ENCODE results near the gene XYLB.

Gene XYLB

DNA sequence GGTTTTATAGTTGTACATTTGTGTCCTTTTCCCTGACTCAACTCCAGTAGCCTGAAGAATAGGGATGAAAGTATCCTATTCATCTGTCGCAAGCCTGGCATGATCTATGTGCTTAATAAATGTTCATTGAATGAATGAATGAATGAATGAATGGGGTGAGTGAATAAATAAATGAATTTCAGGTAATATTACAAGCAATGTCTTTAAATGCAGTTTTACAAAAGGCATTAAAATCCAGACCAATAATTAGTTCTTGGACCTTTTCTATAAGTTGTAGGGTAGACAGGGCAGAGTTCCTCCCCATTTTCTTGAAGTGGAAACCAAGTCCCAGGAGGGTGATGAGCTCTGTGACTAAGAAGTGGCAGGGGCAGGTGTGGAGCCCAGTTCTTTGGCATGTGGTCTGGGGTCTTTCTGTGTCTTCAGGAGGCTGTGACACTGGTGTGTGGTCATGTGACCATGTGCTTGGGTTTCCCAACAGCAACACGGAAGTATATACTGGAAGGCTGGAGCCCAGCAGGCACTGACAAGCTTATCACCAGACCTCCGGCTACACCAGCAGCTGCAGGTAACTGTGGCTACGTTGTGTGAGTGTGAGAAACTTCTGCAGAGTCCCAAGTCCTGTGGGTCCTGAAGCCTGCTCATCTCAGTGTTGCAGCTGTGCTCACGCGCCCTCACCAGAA, 18.3 kb downstream of the XYLB start:
- no peak for DNase-seq (ENCODE audit: low read depth in 2 of 2)

DNA sequence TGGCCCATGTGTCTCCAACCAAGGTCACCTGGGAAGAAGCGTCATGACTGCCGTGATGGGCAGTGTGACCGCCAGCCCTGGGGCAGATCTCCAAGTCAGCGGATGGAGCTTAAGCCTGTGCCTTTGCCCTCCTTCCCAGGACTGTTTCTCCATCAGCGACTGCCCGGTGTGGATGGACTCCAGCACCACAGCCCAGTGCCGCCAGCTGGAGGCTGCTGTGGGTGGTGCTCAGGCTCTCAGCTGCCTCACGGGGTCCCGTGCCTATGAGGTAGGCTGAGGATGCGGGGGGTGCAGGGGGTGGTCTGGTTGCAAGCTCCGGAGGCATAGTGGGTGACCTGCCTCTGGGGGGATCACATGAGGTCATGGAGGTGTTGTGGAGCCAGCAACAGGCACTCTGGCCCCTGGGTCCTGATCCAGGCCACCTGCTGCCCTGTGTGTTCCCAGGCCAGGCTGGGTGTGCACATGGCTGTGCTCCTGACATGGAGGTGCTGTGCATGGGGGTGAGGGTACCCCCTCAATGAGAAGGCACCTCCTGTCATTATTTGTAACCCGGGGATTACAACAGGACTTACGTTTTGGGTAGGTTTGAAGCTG, 19.0 kb downstream of the XYLB start:
- no peak for DNase-seq (ENCODE audit: low read depth in 2 of 2)

DNA sequence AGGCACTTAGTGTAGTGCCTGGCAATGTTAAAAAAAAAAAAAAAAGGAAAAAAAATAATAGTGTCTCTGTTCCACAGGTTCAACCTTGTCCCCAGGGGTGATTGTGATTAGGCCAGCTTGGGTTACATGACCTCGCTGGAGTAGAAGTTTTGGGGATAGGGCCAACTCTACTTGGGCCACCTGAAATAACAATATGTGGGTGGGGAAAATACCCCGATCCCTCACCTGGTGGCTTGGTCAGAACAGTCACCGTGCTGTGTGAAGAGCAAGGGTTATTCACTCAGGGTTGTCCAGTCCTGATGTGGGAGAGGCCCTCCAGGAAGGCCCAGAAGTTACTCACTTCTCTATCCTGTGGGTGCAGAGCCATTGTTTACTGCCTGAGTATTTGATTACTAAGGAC, 19.5 kb downstream of the XYLB start:
- no peak for DNase-seq (ENCODE audit: low read depth in 2 of 2)

DNA sequence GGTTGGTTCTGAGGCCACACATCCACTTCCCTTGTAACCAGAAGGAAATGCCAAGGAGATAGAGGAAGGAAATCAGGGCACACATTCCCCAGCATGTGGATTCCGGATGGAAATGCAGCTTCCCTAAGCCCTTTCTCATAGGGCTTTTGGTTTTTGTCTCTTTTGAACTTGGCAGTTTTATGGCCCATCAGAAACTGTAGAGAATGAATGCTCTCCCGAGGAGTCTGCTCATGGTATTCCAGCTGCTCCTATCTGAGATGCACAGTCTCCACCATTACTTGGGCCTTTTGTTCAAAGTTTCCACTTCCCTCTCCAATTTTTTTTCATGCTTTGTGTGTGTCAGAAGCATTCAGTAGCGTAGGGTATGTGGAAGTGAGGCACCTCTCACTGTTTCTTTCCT, 21.2 kb downstream of the XYLB start:
- DNase-seq (ENCODE audit: low read depth in 2 of 2) = no peak

DNA sequence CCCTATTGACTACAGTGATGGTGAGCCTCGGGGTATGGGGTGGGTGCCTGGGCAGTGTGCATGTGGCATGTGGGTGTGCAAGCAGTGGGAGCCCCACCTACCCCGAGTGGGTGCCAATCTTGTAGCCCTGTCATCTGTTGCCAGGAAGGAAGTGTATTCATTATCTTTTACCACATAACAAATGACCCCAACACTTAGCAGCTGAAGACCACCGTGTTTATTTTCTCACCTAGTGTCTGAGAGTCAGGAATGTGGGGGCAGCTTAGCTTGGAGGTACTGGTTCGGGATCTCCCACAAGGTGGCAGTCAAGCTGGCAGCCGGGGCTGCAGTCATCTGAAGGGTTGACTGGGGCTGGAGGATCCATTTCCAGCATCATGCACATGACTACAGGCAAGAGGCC, 21.7 kb downstream of the XYLB start:
- DNase-seq (ENCODE audit: low read depth in 2 of 2) = no peak

DNA sequence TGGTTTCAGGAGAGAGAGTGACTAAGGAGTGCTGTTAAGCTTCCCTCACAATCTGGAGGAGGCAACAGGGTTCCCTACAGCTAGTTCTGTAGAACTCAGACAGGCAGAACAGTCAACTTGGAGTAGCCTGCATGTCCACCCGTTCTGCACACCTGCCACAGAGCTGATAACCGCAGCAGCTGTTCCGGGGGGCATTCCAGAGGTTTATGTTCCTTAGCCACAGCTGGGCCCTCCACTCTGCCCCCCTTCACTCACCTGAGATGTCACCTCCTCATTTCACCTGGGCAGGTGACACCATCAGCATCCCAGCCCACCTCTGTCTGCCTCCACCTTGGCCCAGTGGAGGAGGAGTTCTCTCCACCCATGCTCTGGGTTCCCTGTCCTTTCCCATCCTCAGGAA, 22.6 kb downstream of the XYLB start:
- DNase-seq (ENCODE audit: low read depth in 2 of 2) = no peak

DNA sequence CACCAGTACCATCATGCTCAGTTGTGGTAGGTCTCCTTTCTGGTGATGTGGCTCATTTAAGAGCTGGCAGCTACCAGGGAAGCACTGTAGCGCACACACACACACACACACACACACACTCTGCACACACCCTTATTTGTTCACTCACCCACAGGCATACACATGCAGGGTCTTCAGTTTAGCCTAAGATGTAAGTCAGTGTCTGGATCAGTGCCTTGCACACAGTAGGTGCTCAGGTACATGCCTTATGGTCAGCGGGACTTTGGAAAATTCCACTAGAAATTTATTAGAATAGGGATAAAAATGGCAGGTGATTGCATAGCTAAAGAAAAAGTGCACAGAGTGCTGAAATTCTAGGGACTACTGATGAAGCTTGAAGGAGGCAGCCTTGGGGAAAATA, 23.6 kb downstream of the XYLB start:
- DNase-seq (ENCODE audit: low read depth in 2 of 2) = no peak

DNA sequence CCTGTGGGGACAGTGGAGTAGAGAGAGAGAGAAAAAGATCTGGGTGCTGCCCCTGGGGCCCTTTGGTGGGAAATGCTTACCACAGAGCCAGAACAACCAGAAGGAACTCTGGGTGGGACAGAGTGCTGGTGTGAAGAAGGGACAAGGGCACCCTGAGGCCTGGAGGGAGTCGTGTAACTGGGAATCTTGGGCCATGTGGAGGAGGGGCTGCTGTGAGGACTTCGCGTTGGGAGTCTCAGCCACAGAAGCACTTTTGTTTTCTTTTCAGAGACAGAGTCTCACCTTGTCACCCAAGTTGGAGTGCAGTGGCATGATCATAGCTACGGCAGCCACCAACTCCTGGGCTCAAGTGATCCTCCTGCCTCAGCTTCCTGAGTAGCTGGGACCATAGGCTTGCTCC, 24.3 kb downstream of the XYLB start:
- DNase-seq (ENCODE audit: low read depth in 2 of 2) = no peak

DNA sequence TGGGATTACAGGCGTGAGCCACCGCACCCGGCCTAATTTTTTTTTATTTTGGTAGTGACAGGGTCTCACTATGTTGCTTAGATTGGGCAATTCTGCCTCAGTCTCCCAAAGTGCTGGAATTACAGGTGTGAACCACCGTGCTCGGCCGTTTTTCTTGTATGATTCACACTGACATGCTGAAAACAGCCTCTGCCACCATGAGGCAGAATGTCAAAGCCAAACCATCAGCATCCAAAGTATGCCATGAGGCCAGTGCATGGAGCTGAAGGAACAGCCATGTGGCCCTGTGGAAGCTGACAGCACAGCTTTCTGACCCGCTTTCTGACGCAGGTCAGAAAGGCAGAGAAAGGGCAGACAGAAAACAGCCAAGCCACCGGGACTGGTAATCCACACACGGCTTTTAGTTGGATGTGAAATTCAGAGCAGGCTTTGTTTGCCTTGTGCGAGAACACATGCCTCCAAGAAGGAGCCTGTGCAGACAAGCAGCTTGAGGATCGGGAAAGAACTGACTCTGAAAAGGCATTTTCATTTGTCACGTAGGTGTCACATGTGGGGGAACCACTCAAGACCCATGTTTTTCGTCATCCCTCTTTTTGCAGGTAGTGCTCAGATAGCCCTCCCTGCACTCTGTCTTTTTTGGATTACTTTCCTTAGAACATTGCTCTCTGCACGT, 25.1 kb downstream of the XYLB start:
- DNase-seq (ENCODE audit: low read depth in 2 of 2) = no peak

DNA sequence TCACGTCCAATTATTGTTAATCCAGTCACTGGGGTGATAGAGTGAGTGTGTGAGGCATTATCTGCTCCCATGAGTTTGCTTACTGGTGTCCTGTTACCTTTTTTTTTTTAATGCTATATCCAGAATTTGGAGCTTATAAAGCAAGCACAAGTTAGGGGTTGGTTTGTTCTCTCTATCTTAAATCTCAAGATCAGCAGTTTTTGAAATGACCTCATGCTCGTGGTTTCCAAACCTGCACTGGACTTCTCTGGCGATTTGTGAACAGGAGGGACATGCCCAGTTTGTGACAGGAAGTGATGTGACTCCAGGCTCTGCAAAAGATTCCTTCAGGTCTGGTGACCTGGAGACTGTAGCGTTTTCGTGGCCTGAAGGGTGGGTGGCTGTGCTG, 25.6 kb downstream of the XYLB start:
- DNase-seq (ENCODE audit: low read depth in 2 of 2) = no peak

DNA sequence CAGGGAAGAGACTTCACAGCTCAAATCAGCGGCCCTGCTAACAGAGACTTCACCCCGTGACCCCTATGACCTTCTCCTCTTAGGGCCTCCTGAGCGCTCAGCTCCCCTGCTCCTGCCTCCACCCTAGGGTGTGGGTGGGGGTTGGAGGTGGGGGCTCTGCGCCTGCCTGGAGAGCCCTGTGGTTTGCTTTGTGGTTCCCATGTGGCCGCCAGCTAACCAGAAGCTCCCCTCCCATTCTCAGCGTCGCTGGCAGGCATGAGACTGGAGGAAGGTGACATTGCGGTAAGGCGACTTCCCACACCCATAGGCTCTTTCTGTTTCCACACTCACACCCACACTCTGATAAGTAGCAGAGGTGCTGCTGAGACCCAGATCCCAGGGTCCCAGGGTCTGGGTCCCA, 27.6 kb downstream of the XYLB start:
- peak in 1 of 2 donors; percentile 7 for DNase-seq (ENCODE audit: low read depth in 2 of 2)

DNA sequence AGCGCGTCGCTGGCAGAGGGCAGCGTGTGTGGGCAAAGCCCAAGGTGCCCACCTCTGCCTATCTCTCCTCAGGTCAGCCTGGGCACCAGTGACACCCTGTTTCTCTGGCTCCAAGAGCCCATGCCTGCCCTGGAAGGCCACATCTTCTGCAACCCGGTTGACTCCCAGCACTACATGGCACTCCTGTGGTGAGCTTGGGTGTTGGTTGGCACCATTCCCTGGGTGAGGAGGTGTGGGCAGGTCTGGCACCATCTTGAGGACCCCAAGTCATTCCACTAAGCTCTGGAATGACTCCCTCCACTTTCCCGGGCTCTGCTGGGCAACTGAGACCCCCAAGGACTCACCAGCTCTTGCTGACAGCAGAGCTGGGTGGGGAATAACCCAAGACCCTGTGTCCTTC, 28.5 kb downstream of the XYLB start:
- DNase-seq (ENCODE audit: low read depth in 2 of 2) = no peak

DNA sequence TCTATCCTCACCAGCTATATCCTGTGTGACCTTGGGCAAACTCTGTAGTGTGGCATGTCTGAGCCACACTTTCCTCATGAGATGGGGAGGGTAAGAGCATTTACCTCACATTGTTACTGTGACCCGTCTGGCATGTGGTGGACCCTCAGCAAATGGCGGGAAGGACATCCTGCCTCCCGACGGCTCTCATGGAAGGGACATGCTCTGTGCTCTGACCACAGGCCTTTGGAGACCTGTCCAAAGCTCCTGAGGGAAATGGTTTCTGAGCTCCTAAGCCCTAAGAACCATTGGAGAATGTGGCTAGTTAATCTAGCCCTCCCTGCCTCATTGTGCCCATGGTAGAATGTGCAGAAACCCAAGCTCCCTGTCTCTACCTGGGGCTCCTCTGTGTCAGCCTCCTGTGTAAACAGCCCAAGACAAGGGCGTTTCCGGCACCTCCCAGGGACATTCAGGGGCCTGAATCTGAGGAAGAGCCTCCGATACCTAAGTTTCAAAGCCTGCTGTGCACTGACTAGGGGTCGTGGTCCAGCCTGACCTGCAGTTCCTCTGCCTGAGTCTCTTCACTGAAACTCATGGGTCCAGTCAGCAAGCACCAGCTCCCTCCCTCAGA, 29.0 kb downstream of the XYLB start:
- no peak for DNase-seq (ENCODE audit: low read depth in 2 of 2)

DNA sequence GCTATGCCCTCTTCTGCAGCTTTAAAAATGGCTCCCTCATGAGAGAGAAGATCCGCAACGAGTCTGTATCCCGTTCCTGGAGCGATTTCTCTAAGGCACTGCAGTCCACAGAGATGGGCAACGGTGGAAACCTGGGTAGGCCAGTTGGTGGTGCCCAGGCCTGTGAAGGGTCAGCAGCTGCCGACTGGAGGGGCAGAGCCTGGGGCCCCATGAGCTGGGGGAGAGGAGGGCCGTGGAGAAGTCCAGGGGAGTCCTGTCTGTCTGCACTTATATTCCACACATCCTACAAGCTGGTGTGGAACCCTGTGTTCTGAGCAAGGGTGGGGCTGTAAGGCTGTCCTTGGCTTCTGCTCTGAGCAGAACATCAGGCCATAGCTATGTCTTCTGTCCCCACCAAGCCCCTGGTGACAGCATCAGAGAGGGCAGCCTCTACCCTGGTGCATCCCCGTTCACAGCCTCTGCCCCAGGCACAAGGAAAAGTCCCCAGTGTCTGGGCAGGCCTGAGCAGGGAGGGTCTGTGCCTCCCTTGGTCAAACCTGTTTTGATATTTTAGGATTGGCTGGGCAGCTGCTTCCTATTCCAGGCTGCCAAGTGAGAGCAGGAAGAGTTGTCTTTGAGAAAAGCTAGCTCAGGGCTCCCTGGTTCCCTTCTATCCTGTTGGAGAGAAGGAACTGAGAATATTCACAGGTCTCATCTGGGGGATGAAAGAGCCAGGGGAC, 29.7 kb downstream of the XYLB start:
- DNase-seq (ENCODE audit: low read depth in 2 of 2) = no peak

DNA sequence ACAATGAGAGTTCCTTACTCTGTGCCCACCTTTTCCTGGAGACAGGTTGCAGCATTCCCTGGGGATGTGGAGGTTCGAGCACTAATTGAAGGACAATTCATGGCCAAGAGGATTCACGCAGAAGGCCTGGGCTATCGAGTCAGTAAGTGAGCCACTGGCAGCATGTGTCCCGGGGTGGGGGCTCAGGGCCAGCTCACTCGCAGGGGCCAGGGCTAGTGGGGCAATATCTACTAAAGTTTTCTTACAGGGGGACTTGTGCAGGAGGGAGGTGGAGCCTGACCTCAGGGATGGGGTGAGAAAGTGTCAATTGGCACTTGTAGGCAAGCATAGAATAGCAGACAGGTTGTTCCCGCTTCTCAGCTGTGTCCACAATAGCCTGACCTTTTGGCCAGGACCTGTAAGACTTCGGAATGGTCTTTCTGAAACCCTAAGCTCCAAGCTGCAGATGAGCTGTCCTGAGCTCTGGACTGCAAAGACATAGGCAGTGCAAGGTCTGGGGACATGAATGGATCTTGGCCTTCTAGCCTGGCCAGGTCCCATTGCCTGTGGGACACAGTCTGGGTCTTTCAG, 32.7 kb downstream of the XYLB start:
- no peak for DNase-seq (ENCODE audit: low read depth in 2 of 2)

DNA sequence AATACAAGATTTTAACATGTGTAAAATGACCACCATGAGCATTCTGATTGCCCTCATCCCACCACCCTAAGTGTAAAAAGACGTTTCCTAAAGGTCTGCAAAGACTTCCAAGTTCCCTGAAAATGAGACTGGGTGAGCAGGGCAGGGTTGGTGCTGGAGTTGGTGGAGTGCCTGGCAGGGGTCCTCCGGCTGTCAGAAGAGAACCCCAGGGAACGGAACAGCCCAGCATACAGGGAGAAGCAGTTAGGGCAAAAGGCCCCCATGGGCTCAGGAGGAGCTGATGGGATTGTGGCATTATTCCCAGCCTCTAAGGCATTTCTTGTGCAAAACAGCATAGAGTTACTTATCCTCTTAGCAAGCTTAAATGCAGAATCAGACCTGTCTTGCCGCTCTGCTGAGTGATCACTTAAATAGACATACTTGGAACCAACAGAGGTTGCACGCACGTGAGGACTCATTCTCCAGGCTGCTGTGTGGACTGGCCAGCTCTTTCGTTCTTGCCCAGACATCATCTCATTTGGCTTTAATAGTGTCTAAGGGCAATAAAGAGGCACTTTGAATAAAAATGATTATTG, 36.0 kb downstream of the XYLB start:
- no peak for DNase-seq (ENCODE audit: low read depth in 2 of 2)

DNA sequence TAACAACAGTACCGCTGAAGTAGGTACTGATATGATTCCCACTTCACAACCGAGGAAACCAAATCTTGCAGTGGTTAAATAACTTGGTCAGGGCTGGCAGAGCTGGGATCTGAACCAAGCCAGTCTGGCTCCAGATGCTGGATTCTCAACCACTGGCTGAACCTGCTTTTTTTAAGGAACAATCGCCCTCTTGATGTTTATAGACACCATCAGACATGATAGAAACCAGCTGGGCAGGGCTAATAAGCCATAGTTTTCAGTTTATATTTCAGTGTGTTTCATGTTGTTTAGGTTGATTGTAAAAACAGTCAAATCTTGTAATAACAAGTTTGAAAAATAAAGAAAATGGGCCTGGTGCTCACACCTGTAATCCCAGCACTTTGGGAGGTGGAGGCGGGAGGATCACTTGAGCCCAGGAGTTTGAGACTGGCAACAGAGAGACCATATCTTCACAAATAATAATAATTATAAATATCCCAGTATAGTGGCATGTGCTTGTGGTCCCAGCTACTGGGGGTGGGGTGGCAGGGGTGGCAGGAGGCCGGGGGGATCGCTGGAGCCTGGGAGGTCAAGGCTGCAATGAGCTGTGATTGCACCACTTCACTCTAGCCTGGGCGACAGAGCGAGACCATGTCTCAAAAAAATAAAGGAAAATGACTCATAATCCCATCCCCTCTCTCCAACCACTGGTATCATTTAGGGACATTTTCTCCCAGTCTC, 36.7 kb downstream of the XYLB start:
- no peak for DNase-seq (ENCODE audit: low read depth in 2 of 2)

DNA sequence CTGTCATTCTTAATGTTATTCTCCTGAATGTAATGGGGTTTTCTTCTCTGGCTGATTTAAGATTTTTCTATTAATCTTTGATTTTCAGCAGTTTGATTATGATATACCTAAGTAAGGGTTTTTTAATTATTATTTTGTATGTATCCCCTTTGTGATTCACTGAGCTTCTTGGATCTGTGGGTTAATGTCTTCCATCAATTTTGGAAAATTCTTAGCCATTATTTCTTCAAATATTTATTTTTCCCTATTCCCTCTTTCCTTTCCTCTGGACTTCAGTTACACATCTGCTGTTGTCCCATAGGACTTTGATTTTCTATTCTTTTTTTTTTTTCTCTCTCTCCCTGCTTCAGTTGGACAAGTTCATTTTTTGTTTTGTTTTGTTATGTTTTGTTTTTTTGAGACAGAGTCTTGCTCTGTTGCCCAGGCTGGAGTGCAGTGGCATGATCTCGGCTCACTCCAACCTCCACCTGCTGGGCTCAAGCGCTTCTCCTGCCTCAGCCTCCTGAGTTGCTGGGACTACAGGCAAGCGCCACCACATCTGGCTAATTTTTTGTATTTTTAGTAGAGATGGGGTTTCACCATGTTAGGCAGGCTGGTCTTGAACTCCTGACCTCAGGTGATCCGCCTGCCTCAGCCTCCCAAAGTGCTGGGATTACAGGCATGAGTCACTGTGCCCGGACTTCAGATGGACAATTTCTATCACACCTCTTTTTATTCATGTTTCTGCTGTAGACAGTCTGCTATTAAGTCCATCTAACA, 40.6 kb downstream of the XYLB start:
- DNase-seq (ENCODE audit: low read depth in 2 of 2) = no peak

DNA sequence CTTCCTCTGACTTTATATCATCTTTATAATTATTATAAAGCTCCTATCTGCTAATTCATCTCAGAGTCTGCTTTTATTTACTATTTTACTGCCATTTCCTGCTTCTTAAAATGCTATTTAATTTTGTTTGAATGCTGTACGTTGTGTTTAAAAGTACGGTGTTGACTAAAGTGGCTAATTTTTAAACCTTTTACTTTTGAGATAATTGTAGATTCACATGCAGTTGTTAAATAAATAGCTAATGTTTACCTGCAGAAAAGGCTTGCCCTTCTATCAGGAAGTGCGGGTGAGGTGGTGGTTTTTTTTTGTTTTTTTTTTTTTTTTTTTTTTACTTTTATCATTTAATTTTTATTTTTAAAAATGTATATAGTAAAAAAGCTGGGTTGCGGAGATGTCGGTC, 41.3 kb downstream of the XYLB start:
- no peak for DNase-seq (ENCODE audit: low read depth in 2 of 2)

DNA sequence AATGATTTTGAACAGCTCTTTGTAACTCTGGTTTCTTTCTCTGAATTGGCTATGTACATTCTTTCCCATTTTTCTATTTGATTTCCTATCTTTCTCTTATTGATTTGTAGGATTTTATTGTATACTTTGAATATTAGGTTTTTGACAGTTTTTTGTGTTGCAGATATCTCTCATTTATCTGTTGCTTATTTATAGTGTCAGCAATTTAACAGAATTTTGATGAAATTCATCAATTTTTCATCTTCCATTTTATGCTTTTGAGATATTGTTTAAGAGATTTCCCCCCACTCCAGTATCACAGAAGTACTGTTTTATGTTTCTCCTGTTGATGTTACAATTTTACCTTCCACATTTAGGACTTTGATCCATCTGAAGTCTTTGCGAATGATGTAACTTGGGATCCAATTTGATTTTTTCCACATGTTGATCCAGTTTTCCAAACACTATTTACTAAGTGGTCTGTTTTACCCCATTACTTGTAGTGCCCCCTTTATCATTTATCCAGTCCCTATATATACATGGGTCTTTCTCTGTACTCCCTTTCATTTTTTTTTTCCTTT, 46.1 kb downstream of the XYLB start:
- no peak for DNase-seq (ENCODE audit: low read depth in 2 of 2)

All from stimulated activated CD4-positive, alpha-beta T cell treated with anti-CD3 and anti-CD28 coated beads, Interleukin-15, amount 100 ng/mL, for 48 hours (primary cell).